ENCODE data around the gene UPK1A.
"Not testable (repeated sequence)": the region's sequence is repeated elsewhere in the genome, so short reads cannot be mapped to it uniquely, and the experiment has no call there.

Gene UPK1A

DNA sequence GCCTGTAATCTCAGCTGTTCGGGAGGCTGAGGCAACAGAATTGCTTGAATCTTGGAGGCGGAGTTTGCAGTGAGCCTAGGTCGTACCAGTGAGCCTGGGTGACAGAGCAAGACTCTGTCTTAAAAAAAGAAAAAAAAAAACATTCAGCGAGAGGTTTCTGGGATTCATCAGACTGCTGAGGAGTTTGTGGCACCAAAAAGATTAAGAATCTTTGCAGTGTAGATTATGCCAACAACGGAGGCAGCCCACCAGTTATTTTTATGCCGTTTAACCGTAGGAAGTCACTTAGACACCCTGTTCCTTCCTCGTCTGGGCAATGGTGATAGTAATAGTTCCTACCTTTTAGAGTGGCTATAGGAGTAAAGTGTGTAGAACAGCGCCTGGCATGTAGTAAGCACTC, 15.7 kb upstream of the UPK1A start:
- H3K4me3 ChIP-seq (ENCODE audit: low read depth, low read length) = no peak overlapping the region
- no peak for DNase-seq (ENCODE audit: low read depth)
- TF ChIP-seq, protein P1, sequence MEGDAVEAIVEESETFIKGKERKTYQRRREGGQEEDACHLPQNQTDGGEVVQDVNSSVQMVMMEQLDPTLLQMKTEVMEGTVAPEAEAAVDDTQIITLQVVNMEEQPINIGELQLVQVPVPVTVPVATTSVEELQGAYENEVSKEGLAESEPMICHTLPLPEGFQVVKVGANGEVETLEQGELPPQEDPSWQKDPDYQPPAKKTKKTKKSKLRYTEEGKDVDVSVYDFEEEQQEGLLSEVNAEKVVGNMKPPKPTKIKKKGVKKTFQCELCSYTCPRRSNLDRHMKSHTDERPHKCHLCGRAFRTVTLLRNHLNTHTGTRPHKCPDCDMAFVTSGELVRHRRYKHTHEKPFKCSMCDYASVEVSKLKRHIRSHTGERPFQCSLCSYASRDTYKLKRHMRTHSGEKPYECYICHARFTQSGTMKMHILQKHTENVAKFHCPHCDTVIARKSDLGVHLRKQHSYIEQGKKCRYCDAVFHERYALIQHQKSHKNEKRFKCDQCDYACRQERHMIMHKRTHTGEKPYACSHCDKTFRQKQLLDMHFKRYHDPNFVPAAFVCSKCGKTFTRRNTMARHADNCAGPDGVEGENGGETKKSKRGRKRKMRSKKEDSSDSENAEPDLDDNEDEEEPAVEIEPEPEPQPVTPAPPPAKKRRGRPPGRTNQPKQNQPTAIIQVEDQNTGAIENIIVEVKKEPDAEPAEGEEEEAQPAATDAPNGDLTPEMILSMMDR (IDR thresholded peaks at IDR 0.05; ENCODE audit: insufficient read depth, low read depth, low read length, missing control alignments) = no peak

DNA sequence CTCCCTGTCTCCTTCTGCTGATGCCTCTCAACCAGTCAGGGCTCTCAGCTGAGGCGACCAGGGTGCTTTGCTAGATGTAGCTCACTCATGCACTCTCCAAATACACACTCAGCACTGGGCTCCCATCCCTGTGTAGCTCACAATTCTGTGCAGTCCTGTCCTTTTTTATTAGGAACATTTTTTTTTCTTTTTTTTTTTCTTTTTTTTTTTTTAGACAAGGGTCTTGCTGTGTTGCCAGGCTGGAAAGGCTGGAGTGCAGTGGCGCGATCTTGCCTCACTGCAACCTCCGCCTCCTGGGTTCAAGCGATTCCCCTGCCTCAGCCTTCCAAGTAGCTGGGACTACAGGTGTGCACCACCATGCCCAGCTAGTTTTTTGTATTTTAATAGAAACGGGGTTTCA, 11.5 kb upstream of the UPK1A start:
- H3K4me3 ChIP-seq (ENCODE audit: low read depth, low read length); DNase-seq (ENCODE audit: low read depth): not testable (repeated sequence)

DNA sequence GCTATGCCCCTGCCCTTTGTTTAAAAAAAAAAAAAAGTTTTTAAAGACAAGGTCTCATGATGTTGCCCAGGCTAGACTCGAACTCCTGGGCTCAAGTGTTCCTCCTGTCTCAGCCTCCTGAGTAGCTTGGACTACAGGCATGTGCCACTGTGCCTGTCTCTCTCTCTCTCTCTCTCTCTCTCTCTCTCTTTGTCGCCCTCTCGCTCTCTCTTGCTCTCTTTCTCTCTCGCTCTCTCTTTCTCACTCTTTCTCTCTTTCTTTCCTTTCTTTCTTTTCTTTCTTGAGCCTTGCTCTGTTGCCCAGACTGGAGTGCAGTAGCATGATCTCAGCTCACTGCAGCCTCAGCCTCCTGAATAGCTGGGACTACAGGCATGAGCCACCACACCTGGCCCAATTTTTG, 10.7 kb upstream of the UPK1A start:
- H3K4me3 ChIP-seq (ENCODE audit: low read depth, low read length) = no peak overlapping the region
- TF ChIP-seq, protein P1 (IDR thresholded peaks at IDR 0.05; ENCODE audit: insufficient read depth, low read depth, low read length, missing control alignments) = no peak
- DNase-seq (ENCODE audit: low read depth) = no peak

DNA sequence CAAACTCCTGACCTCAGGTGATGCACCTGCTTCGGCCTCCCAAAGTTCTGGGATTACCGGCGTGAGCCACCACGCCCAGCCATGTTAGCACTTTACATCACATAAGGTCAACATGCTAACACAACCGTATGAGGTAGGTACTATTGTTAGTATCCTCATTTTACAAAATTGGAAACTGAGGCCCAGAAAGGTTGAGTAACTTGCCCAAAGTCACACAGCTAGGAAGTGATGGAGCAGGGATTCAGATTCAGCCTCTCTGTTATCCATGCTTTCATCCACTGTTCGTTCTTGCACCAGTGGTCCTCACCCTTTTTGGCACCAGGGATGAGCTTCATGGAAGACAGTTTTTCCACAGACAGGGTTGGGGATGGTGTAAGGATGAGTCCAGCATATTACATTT, 9.6 kb upstream of the UPK1A start:
- no peak for DNase-seq (ENCODE audit: low read depth)
- no peak overlapping the region for H3K4me3 ChIP-seq (ENCODE audit: low read depth, low read length)
- TF ChIP-seq, protein P1 (IDR thresholded peaks at IDR 0.05; ENCODE audit: insufficient read depth, low read depth, low read length, missing control alignments) = no peak

DNA sequence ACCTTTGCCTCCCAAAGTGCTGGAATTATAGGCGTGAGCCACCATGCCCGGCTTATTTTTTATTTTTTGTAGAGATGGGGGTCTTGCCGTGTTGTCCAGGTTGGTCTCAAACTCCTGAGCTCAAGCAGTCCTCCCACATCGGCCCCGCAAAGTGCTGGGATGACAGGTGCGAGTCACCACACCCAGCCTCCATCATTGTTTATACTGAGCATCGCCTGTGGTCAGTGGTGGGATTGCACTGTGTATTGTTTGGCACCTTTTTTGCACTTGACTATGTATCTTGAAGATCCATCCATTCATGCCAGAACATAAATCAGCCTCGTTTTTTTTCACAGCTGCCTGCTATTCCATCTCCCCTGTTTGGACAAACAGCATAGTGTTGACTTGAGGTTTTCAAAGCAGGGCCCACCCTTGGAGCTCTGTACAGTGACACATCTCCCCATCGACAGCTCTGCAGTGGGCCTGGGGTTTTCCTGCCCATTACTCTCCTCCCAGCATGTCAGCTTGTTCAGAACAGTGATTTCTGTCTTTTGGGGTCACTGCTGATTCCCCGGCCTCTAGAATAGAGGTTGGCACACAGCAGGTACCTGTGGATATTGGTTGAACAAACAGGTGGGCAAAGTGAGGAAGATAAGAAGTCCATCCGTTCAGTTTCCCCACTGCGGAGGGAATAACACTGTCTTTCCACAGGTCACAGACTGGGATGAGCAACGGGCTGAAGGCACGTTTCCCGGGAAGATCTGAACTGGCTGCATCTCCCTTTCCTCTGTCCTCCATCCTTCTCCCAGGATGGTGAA, 8.2 kb upstream of the UPK1A start:
- TF ChIP-seq, protein P1 (IDR thresholded peaks at IDR 0.05; ENCODE audit: insufficient read depth, low read depth, low read length, missing control alignments) = no peak
- DNase-seq (ENCODE audit: low read depth) = no peak
- no peak overlapping the region for H3K4me3 ChIP-seq (ENCODE audit: low read depth, low read length)

DNA sequence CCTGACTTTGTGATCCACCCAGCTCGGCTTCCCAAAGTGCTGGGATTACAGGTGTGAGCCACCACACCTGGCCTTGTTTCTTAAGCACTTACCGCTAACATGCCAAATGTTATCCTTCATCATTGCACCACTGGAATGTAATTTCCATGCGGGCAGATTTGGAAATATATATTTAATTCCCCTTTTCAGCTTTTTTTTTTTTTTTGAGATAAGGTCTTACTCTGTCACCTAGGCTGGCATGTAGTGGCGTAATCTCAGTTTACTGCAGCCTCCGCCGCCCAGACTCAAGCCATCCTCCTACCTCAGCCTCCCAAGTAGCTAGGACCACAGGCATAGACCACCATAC, 4.3 kb upstream of the UPK1A start:
- H3K4me3 ChIP-seq (ENCODE audit: low read depth, low read length) = no peak overlapping the region
- TF ChIP-seq, protein P1 (IDR thresholded peaks at IDR 0.05; ENCODE audit: insufficient read depth, low read depth, low read length, missing control alignments) = no peak
- no peak for DNase-seq (ENCODE audit: low read depth)

DNA sequence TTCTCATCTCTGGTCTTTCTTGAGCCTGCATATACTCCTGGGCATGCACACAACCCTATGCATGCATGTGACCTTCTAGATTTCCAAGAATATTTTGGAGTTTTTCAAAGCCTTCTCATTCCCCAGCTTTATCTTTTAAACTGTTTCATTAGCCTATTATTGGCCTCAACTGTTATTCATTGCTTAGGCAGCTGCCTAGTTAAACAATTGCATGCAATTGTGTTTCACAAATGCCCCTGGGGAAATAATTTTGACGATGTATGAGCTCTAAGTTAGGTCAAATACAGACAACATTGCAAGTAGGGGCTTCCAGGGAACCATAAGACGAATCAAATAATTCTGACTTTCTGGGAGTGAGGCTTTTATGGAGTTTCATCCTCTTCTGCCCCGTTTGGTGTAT, 2.3 kb upstream of the UPK1A start:
- TF ChIP-seq, protein P1 (IDR thresholded peaks at IDR 0.05; ENCODE audit: insufficient read depth, low read depth, low read length, missing control alignments) = no peak
- DNase-seq (ENCODE audit: low read depth) = no peak
- no peak overlapping the region for H3K4me3 ChIP-seq (ENCODE audit: low read depth, low read length)

All from GM12865 (cell line).